Fibroblast of skin of scalp (primary cell): ENCODE results near the gene RAP2B. TPM values are rescaled to one million over a fixed set of nuclear protein-coding genes. Genes with fewer than 3 reads are reported as not detected.
"Not testable (repeated sequence)": the region's sequence is repeated elsewhere in the genome, so short reads cannot be mapped to it uniquely, and the experiment has no call there.

Experiments used
- DNase-seq: peaks from one replicate; pipeline ENCODE4 v3.0.0-alpha.2; 2013
- polyA plus RNA-seq, 2 experiments: library from polyadenylated mRNA; unstranded; fragments of 120-200 nt; gene quantifications; one replicate each; pipeline ENCODE4 v1.2.1, GENCODE V29; 2013; ENCODE audit not compliant: insufficient read length in 2 of 2

RAP2B gene
- 7.9 TPM for polyA plus RNA-seq (2013, experiment 1 of 2; ENCODE audit: insufficient read length)
- polyA plus RNA-seq (2013, experiment 2 of 2; ENCODE audit: insufficient read length), result 8.5 TPM

DNA sequence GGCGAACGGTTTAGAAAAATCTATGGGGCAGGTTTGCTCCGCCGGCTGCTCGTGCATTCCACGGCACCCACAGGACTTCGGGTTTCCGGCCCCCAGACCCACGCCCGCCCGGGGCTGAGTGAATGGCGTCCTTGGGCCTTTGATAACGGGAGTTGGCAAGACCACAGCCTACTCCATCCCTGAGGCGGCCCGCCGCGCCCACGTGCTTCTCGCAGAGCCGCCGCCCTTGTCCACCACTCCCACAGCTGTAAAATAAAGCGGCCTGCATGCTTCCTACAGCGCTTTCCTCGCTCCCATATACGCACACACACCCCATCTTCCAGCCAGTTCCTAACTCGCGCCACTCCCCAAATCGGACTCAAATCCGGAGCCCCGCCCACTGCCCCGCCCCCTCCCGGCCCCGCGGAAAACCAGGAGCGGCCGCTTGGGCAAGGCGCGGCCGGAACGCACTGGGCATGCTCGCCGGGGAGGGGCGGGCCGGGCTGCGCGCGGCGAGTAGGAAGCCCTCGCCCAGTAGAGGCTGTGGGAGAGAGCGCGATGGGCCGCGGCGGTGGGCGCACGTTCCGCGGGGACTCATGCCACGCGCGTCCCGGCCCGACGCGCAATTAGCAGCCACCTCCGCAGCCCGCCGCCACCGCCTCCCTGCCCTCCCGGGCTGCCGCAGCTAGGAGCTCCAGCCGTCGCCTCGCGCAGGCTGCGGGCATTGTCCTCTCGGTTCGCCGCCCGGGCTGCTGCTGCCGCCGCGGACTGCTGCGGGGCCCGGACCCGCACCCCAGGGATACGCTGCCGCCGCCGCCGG lies at the start of gene RAP2B:
Gene RAP2B, plus strand, starts transcription at position 513 of the 799 bp plus-strand sequence. CDS start 468 bp downstream, outside the sequence.
- DNase-seq, result peak; percentile 97

DNA sequence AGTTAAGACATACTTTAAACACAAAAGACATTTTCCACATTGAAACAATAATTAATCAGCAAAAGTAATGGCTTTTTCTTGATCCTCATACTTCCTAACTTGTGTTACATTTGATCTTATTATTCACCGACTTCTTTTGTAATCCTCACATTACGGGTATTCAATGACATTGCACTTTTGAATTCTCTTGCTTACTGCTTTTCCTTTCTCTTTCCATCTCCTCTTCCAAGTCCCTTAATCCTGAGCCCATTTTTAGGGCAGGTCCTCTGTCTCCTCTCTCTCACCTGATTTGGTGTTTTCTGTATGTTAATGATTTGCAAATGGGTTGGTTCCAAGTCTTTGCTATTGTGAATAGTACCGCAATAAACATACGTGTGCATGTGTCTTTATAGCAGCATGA lies 48.5 kb upstream of the RAP2B start:
- DNase-seq, result no peak

DNA sequence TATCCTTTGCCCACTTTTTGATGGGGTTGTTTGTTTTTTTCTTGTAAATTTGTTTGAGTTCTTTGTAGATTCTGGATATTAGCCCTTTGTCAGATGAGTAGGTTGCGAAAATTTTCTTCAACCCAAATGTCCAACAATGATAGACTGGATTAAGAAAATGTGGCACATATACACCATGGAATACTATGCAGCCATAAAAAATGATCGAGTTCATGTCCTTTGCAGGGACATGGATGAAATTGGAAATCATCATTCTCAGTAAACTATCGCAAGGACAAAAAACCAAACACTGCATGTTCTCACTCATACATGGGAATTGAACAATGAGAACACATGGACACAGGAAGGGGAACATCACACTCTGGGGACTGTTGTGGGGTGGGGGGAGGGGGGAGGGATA lies 47.8 kb upstream of the RAP2B start:
- not testable (repeated sequence) for DNase-seq

DNA sequence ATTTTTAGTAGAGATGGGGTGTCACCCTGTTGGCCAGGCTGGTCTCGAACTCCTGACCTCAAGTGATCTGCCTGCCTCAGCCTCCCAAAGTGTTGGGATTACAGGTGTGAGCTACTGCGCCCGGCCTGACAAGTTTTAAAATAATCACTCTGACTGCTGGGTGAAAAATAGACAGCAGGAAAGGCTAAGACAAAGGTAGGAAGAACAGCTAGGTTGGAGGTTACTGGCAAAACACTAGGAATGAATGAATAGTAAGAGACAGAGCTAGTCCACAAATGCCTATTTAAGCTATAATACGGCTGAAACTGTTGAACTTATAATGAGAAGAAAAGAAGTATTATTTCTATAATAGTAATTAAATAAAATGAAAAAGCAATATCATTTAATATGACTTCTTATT lies 46.7 kb upstream of the RAP2B start:
- no peak for DNase-seq

DNA sequence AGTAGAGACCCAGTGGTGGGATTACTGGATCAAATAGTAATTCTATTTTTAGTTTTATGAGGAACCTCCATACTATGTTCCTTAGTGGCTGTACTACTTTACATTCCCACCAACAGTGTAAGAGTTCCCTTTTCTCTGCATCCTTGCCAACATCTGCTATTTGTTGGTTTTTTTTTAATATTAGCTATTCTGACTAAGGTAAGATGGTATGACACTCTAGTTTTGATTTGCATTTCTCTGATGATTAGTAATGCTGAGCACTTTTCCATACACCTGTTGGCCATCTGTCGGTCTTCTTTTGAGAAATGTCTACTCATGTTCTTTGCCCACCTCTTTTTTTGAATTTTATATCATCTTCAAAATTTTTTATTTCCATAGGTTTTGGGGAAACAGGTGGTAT lies 34.2 kb upstream of the RAP2B start:
- peak; percentile 29 for DNase-seq

DNA sequence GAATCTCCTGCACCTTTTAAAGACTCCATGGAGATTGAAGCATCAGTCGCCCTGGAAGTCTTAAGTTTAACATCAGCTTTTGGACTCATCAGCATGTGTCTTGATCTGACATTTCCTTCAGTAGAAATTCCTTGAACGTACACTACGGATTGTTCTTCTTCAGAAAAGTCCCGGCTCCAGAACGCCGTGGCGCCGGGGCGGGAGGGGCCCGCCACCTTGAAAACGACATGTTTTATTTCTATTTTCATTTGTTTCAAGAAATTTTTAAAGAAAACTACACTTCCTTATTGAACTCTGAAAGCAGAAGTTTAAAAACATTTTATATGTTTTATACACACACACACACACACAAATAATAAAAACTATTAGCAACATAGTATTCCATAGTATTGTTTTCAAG lies 32.6 kb upstream of the RAP2B start:
- DNase-seq, result no peak

DNA sequence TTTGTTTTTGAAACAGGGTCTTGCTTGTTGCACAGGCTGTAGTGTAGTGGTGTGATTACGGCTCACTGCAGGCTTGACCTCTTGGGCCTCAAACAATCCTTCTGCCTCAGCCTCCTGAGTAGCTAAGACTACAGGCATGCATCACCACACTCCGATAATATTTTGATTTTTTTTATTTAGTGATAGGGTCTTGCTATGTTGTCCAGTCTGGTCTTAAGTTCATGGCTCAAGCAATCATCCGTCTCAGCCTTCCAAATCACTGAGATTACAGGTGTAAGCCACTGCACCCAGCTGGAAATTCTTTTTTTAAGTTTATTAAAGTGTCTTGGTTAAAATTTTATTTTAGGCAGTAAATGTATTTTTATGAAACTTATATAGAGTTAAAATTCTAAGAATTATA lies 32.2 kb upstream of the RAP2B start:
- no peak for DNase-seq

DNA sequence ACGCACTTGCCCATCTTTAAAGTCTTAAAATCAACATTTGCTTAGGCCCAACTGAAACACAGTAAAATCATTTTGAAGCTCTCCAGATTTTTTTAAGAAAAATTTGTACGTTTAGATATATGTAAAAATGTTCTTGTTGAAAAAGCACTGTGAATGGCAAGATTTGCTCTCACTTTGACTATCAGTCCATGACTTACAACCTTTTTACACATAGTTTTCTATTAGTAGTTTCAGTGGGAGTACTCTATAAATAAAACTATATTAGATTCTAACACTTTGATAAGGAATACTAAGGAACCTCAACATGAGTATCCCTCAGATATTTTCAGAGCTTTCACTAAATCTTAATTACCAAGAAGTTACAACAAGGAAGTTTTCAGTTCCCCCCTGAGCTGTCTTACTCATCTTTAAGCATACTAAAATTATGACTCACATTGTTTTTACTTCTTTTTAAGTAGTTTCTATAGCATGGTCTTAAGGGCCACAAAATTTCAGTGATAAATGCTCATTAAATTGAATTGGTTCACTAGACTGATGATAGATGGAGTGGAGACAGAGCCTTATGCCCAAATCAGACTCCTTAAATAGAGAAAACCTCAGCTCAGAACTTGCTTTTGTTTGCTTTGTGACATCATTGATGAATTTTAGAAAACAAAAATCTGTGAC lies 31.6 kb upstream of the RAP2B start:
- peak; percentile 88 for DNase-seq

DNA sequence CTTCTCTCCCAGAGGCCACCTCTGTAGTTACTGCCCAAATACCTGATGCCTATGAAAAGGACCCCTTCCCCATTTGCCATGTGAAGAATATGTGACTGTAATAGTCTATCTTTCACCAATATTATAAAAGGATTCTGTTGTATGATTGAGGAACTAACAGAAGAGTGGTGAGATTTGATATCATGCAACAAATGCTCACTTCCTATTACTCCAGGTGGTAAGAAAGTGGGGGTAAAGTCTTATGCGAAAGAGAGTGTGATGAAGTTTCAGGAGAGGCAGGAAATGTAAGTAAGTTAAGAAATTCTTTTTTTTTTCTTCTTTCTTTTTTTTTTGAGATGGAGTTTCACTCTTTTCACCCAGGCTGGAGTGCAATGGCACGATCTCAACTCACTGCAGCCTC lies 24.4 kb upstream of the RAP2B start:
- DNase-seq, result no peak

DNA sequence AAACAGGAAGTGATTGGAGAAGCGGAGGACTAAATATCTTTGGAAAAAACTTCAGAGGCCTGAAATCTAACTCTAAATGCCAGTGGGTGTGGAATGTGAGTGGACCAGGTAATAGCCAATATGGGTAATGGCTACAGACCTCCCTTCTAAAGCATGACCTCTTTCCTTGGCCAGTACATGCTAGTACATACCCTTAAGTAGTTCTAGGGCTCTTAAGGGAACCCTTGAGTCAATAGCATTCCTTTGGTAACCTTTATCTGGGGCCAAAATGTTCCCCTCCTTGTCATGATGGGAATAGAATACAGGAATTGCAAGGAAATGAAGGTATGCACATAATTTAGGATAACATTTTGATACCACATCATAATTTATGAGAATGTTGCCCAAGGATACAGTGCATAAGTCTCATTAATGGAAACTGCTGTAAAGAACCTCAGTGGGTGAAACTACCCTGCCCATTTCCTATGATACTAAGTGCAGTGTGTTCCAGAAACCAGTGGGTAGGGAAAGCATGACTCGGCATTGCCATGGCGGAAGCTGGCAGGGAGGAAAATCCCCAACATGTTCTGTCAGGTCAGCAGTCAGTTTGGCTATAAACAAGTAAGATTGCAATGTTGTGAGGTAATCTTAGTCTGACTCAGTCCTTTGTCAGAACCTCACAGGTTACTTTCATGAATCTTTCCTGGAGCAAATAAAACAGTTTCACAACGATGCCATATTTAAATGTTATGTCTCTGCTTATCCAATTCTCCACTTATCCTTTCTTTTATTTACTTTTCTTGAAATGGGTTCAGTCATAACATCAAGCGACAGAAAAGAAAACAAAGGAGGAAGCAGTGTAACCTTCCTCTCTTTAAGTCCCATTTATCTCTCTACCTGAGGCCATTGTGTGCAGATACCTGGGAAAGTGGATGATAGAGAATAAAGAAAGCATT lies 23.5 kb upstream of the RAP2B start:
- peak; percentile 78 for DNase-seq

DNA sequence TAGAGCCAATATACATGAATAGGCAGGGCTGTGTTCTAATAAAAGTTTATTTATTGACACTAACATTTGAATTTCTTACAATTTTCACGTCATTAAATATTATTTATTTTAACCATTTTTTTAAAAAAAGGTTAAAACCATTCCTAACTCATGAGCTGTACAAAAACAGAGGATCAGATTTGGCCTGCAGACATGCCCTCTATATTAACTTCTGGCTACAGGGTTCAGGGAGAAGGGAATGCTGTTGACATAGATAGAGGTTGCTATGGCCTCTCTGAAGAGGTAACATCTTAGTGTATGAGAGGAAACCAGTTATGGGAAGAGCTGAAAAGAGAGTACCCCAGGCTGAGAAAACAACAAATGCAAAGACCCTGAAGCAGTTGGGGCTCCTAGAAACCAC lies 19.1 kb upstream of the RAP2B start:
- peak; percentile 46 for DNase-seq

DNA sequence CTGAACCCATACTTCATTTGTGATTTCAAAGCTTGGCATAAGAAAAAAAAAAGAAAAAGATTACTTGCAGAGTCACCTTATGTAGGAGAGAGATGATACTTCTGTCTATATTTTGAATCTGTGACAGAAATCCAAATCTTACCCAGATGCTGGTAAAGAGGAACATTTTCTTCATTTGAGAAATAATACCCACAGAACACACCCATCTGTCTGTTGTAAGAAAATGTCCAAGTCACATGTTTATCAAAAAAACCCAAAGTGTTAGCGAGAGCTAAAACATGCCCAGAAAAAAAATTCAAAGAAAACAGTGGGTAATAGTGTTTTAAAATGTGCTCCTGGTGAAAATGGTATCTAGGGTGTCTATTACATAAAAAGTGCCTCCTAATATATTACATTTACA lies 18.0 kb upstream of the RAP2B start:
- DNase-seq, result no peak

DNA sequence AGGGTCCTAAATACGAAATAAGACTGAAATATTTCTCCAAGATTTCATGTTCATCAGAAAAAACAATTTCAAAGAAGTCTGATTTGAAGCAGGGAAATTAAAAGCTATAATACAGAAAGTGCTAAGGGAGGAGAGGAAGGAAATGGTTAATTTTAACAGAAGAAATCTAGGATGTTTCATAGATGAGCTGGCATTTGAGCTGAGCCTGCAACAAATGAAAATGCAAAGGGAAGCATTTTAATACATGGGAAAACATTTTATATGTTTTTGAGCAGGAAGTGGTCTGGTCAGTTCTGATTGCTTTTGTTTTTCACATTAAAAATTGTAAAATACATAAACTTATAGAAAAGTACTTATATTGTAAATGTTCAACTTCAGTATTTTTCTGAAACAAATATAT lies 17.2 kb upstream of the RAP2B start:
- peak; percentile 72 for DNase-seq

DNA sequence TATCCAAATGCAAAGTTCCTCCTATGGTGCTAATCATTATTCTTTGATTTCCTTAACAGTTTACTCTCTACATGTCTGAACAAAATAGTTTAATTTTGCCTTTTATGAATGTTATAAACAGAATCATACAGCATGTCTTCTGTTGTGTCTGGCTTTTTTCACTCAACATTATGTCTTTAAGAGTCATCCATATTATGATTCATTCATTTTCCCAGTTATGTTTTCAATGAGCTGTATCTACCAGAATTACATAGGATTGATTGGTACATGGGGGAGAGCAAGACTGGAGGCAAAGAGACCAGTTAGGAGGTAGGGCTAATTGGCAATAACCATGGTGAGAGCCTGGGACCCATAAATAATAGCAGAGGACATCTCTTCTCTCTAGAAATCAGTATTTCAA lies 16.6 kb upstream of the RAP2B start:
- peak; percentile 33 for DNase-seq

DNA sequence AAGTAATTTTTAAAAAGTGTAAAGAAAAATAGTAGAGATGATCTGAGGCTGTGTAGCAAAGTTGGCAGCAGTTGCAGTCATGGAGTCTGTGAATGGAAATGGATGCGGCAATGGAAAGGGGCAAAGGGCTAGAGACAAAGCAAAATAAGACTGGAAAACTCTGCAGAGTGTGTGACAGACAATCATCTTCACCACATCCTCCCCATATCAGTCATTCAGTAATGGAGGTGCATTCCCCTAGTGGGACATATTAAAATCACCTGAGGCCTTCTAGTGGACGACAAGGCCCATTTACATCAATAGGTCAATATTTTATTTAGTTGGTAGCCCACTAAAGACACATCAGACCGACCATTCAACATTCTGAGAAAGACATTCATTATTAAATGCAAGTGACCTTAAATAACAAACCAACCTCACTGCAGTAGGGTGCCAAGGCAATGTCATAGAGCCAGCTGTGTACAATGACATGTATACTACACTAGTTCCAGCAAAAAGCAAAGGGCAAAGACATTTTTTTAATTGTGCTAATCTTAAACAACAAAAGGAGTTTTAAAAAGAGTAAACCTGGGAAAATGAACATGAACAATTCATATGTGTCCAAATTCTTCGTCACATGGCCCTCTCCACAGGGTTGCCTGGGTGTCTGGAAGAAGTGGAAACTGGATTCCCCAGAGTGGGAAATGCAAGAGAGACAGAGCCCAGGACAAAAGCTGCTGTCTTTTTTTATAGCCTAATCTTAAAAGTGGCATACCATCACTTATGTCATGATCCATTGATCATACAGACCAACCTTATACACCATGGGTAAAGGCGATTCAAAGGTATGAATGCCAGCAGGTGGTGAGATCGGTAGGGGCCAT lies 15.6 kb upstream of the RAP2B start:
- DNase-seq, result no peak

DNA sequence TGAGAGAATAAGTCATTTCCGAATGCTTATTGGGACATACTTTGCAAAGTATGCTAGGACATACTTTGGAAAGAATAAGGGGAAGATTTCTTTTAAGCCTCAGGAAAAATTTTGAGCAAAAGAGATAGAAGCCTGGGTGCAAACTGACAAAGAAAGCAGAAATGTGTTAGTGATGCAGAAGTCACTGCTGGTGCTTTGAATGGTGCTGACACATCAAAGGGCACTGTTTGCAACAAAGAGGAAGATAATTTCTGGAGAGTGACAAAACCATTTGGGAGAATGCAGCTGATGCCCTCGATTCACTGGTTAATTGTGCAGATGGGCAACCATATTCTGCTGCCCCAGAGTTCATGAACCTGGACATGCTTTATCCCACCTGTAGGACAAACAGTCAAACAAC lies 11.0 kb upstream of the RAP2B start:
- no peak for DNase-seq

DNA sequence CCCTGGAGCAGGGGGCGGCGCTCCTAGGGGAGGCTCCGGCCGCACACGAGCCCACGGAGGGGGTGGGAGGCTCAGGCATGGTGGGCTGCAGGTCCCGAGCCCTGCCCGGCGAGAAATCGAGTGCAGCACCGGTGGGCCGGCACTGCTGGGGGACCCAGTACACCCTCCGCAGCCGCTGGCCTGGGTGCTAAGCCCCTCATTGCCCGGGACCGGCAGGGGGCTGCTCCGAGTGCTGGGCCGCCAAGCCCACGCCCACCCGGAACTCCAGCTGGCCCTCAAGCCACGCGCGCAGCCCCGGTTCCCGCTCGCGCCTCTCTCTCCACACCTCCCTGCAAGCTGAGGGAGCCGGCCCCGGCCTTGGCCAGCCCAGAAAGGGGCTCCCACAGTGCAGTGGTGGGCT lies 6.2 kb upstream of the RAP2B start:
- DNase-seq, result not testable (repeated sequence)

DNA sequence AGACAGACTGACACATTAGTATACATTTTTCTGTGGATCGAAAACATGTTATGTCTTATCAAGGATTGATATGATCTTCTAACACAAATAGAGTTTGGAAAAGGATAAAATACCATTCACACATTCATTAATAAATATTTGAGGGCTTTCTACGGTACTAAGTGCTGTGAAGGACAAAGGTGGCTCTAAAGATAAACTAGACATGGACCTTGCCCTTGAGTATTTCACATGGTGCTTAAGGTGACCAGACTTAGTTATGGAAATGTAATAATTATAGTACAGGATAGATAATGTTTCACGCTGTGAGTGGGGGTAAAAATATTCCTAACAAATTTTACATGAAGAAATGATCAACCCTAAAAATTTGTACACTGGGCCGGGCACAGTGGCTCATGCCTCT lies 3.8 kb upstream of the RAP2B start:
- no peak for DNase-seq

DNA sequence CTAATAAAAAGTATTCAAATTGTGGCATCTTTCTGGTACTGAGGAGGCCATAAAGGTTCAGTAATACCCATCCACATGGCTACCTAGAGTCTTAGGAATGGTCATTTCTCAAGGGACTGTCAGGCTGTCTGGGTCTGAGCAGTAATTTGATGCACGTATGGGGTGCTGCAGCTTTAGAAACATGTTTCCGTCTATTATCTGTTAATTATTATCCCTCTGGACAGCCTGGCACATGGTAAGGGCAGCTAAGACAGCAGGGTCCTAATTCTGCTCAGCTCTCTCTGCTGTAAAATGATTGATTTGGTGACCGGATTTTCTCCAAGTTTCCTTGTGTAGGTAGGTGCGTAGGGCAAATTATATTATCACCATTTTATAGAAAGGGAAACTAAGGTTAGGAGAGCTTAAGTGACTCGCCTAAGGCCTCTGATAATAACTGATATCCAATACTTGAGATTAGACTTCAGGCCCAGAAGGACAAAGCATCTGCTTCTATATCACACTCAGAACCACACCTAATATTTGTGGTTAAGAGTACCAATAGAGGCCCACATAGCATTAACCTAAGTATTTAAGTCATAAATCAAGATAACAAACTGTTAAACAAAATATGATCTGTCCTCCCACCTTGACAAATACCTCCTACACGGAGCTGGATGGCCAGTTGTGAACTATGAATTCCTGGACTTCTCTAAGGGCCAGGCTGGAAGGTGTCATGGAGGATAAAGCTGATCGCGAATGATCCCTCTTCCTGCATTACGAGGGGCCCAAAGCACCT lies 2.9 kb upstream of the RAP2B start:
- no peak for DNase-seq

DNA sequence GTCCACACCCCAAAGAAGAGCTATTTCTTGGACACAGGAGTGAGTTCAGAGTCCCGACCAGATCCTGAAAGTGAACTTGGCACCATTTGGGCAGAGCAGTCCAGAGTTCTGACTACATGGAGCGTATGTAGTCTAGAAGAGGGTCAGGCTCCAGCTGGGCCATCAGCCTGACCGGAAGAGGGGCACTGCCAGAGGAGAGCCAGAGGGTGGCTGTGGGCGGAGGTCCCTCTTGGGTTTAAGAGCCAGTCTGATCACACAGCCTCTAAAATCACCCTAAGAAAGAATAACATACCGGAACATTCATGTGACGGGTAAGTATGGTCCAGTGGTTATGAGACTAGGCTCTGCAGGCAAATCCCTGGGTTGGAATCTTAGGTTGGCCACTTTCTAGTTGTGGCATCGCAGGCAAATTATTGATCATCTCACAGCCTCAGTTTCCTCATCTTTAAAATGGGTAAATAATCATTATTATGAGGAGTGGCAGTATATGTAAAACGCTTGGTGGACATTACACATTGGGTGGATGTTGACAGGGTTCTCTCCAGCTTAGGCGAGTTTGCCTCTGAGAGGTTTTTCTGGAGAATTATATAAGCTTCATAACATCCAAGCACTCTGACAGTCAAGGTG lies 2.1 kb upstream of the RAP2B start:
- DNase-seq, result no peak
